GM18520 (cell line): ENCODE results near the gene STXBP1.
A peak's percentile ranks its signal among the peaks of the same experiment; 100 is the strongest.

ENCODE experiments used
- ATAC-seq: cut with Tn5 transposase; IDR thresholded peaks from one replicate; pipeline ENCODE4 v1.9.1; 2021; ENCODE audit not compliant: unreplicated experiment

The STXBP1 gene

GRCh38 chr9:127611899-127612790 lies at the start of gene STXBP1:
Gene STXBP1 (plus strand): TSS chr9:127612277. CDS start chr9:127612404, 127 bp downstream.
- ATAC-seq, result peak; percentile 85

- no peak for ATAC-seq
Measured at GRCh38 chr9:127562279-127562796, 49.7 kb upstream of the STXBP1 start.

- ATAC-seq, result no peak
Measured at GRCh38 chr9:127562841-127563401, 49.2 kb upstream of the STXBP1 start.

- ATAC-seq, result no peak
Measured at GRCh38 chr9:127563579-127563978, 48.5 kb upstream of the STXBP1 start.

GRCh38 chr9:127565231-127565630 lies 46.8 kb upstream of the STXBP1 start:
- ATAC-seq, result no peak

- ATAC-seq, result no peak
Measured at GRCh38 chr9:127566351-127567001, 45.6 kb upstream of the STXBP1 start.

GRCh38 chr9:127567035-127567729 lies 44.9 kb upstream of the STXBP1 start:
- ATAC-seq, result no peak

- no peak for ATAC-seq
Measured at GRCh38 chr9:127567730-127568617, 44.1 kb upstream of the STXBP1 start.

GRCh38 chr9:127568618-127568970 lies 43.5 kb upstream of the STXBP1 start:
- ATAC-seq, result no peak

- no peak for ATAC-seq
Measured at GRCh38 chr9:127568971-127569885, 42.8 kb upstream of the STXBP1 start.

- ATAC-seq, result no peak
Measured at GRCh38 chr9:127569886-127570401, 42.1 kb upstream of the STXBP1 start.

GRCh38 chr9:127570533-127571111 lies 41.5 kb upstream of the STXBP1 start:
- ATAC-seq, result no peak

GRCh38 chr9:127571971-127572370 lies 40.1 kb upstream of the STXBP1 start:
- no peak for ATAC-seq

- no peak for ATAC-seq
Measured at GRCh38 chr9:127572961-127573721, 38.9 kb upstream of the STXBP1 start.

- no peak for ATAC-seq
Measured at GRCh38 chr9:127574072-127574993, 37.7 kb upstream of the STXBP1 start.

GRCh38 chr9:127575875-127576778 lies 36.0 kb upstream of the STXBP1 start:
- ATAC-seq, result no peak
